DOHH2 (cell line): Measurements from ENCODE around the gene ZNF581.

Experiments used
- H3F3A ChIP-seq: fragments of 200-600 bp; sonication (generic), shearing (Covaris generic); 2 replicates; pipeline ENCODE4 v1.6.0; 2016; ENCODE audit warnings: antibody characterized with exemption, mild to moderate bottlenecking; ENCODE audit not compliant: control insufficient read depth, insufficient read depth
- H3K27ac ChIP-seq: fragments of 200-600 bp; sonication (generic); 2 replicates; pipeline ENCODE4 v1.5.1; 2014; ENCODE audit warnings: low read depth, mild to moderate bottlenecking, low read length, moderate library complexity
- H3K27me3 ChIP-seq: fragments of 200-600 bp; sonication (generic); 2 replicates; pipeline ENCODE4 v1.6.1; 2014; ENCODE audit warnings: mild to moderate bottlenecking, low read length, mixed read lengths; ENCODE audit not compliant: control insufficient read depth
- H3K36me3 ChIP-seq: fragments of 200-600 bp; sonication (generic); 2 replicates; pipeline ENCODE4 v1.6.1; 2014; ENCODE audit warnings: mild to moderate bottlenecking, low read length, moderate library complexity, mixed read lengths; ENCODE audit not compliant: control insufficient read depth
- H3K4me1 ChIP-seq: fragments of 200-600 bp; sonication (generic); 2 replicates; pipeline ENCODE4 v1.6.1; 2014; ENCODE audit warnings: mild to moderate bottlenecking, low read length, mixed read lengths; ENCODE audit not compliant: control insufficient read depth
- H3K4me2 ChIP-seq: fragments of 200-600 bp; sonication (generic); 2 replicates; pipeline ENCODE4 v1.6.0; 2014; ENCODE audit warnings: mild to moderate bottlenecking, low read length, moderate library complexity
- H3K4me3 ChIP-seq: fragments of 200-600 bp; sonication (generic); 2 replicates; pipeline ENCODE4 v1.5.1; 2014; ENCODE audit warnings: mild to moderate bottlenecking, low read length, mixed read lengths
- H3K79me2 ChIP-seq: fragments of 200-600 bp; sonication (generic); 2 replicates; pipeline ENCODE4 v1.6.1; 2014; ENCODE audit warnings: mild to moderate bottlenecking, low read length, mixed read lengths; ENCODE audit not compliant: control insufficient read depth
- H3K9me2 ChIP-seq: fragments of 200-600 bp; sonication (generic); replicated peaks from 2 replicates; pipeline ENCODE4 v1.6.1; 2014; ENCODE audit warnings: mild to moderate bottlenecking, low read length, mixed read lengths; ENCODE audit not compliant: control insufficient read depth
- H3K9me3 ChIP-seq: fragments of 200-600 bp; sonication (generic); 2 replicates; pipeline ENCODE4 v1.6.1; 2014; ENCODE audit warnings: antibody characterized with exemption, low read length, mixed read lengths; ENCODE audit not compliant: control insufficient read depth, insufficient read depth
- H4K20me1 ChIP-seq: fragments of 200-600 bp; sonication (generic); 2 replicates; pipeline ENCODE4 v1.6.0; 2014; ENCODE audit warnings: low read depth, mild to moderate bottlenecking, antibody characterized with exemption, low read length, moderate library complexity; ENCODE audit not compliant: control insufficient read depth, insufficient read depth
- CTCF ChIP-seq: fragments of 200-600 bp; sonication (generic); IDR thresholded peaks from one replicate; pipeline ENCODE4 v1.5.1; 2014; ENCODE audit warnings: antibody characterized with exemption, mild to moderate bottlenecking, low read depth, low read length; ENCODE audit not compliant: poor library complexity, severe bottlenecking
- EZH2phosphoT487 ChIP-seq: fragments of 200-600 bp; sonication (generic); IDR thresholded peaks from 2 replicates; pipeline ENCODE4 v1.6.1; 2017; ENCODE audit warnings: borderline replicate concordance, mild to moderate bottlenecking, antibody characterized with exemption, low read length, moderate library complexity, mixed read lengths

ZNF581 gene

DNA sequence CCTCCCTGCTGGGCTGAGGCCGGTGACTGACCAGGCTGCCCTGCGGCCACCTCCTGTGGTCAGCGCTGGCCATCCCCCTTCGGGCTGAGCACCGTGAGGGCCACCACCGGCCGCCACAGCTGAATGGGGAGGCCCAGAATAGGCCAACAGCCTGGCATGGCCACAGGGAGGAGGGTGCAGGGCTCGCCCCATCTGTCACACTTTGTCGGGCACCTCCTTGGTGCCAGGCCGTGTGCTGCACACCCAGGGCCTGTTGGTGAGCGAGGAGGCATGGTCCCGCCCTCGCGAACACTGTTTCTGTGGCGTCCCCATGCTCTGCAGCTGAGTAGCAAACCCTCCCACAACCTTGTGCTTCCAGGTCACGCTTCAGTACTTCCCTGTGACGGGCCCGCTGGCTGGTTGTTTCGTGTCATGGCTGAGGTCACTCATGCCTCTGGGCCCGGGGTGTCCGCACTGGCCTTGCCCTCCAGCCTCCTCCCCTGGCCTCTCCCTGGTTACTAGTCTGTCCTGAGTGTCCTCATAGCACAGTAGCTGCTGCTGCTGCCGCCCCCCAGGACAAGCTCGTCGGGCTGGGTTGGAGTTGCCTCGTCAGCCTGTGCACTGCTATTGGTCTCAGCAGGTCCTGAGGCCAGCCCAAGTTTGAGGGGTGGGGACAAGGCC lies 46.8 kb downstream of the ZNF581 start:
- Histone ChIP-seq H3K36me3 (peaks cover 97% of the 10 kb centered on the region), H3K27me3 (no peaks in the 10 kb centered on the region), H3K27ac (no peak overlapping the region), H4K20me1 (0 out of 2 replicates have a peak, but pooled peaks cover 5% of the 10 kb centered on the region), H3K9me3 (no peaks in the 10 kb centered on the region), H3K9me2 (no peaks in the 10 kb centered on the region), H3K79me2 (peaks cover 32% of the 10 kb centered on the region), H3K4me3 (no peak overlapping the region), H3F3A (no peaks in the 10 kb centered on the region), H3K4me2 (no peak overlapping the region), H3K4me1 (no peaks in the 10 kb centered on the region)
- TF ChIP-seq CTCF, result no peak
- no peak for TF ChIP-seq EZH2phosphoT487

DNA sequence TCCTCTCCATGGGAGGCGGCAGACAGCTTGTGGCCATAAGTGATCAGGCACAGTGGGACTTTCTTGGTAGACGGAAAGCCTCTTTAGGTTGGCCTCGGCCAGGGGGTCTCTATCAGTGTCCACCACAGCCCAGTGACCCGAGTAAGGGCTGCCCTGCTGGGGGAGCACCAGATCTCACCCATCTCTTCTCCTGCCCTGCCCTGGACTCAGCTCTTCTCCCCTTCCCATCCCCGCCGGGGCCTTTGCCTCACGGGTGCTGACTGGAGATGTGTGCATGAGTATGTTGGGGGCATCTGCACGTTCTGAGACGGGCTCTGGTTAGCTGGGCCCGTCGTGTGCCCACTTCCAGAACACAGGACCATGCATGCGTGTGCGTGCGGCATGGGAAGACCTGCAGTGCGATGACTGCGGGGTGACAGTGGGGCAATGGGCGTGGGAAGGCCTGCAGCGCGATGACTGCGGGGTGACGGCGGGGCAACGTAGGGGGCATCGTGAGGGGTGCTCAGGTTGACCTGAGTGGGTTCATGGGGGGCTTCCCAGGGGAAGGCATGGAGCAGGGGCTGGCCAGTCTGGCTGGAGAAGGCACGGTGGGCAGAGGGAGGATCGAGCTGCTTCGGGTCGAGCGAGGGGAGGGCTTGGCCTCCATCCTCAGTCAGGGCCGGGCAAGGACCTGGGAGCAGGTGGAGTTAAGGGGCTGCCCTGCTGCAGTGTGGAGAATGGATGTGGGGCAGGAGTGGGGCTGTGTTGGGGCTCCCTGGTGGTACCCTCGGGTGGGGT lies 47.5 kb downstream of the ZNF581 start:
- Histone ChIP-seq H3K79me2 (peaks cover 25% of the 10 kb centered on the region), H3K4me1 (no peaks in the 10 kb centered on the region), H3K9me3 (no peaks in the 10 kb centered on the region), H3K27ac (no peak overlapping the region), H3K4me3 (no peak overlapping the region), H3K36me3 (peaks cover 97% of the 10 kb centered on the region), H3K9me2 (no peaks in the 10 kb centered on the region), H3K27me3 (no peaks in the 10 kb centered on the region), H3F3A (no peaks in the 10 kb centered on the region), H4K20me1 (0 out of 2 replicates have a peak, but pooled peaks cover 5% of the 10 kb centered on the region), H3K4me2 (no peak overlapping the region)
- TF ChIP-seq CTCF, result no peak

- Histone ChIP-seq H3K9me2 (no peaks in the 10 kb centered on the region), H3K36me3 (peaks cover 97% of the 10 kb centered on the region), H3F3A (no peaks in the 10 kb centered on the region), H3K4me1 (no peaks in the 10 kb centered on the region), H3K4me2 (no peak overlapping the region), H3K27me3 (no peaks in the 10 kb centered on the region), H3K4me3 (no peak overlapping the region), H4K20me1 (0 out of 2 replicates have a peak, but pooled peaks cover 5% of the 10 kb centered on the region), H3K9me3 (no peaks in the 10 kb centered on the region), H3K79me2 (peaks cover 16% of the 10 kb centered on the region), H3K27ac (no peak overlapping the region)
- TF ChIP-seq EZH2phosphoT487, result no peak
- TF ChIP-seq CTCF, result no peak
These were observed 48.4 kb downstream of the ZNF581 start for GRCh38 chr19:55691561-55692481.
